Endodermal cell (in vitro differentiated cells): ENCODE data around the gene NAPEPLD. TPM values are rescaled to one million over a fixed set of nuclear protein-coding genes. Genes with fewer than 3 reads are reported as not detected.
"Not testable (repeated sequence)": the region's sequence is repeated elsewhere in the genome, so short reads cannot be mapped to it uniquely, and the experiment has no call there.

Experiments used
- DNase-seq: peaks from one replicate; pipeline ENCODE4 v3.0.0-alpha.2; 2017
- H3K27ac ChIP-seq: 2 replicates; pipeline ENCODE4 v1.5.1; 2013; ENCODE audit warnings: mild to moderate bottlenecking, low read depth, low read length, moderate library complexity
- H3K27me3 ChIP-seq: 2 replicates; pipeline ENCODE4 v1.6.1; 2013; ENCODE audit warnings: mild to moderate bottlenecking, low read length, moderate library complexity; ENCODE audit not compliant: insufficient read depth, control insufficient read depth, poor library complexity, severe bottlenecking
- H3K36me3 ChIP-seq: 2 replicates; pipeline ENCODE4 v1.7.0; 2013; ENCODE audit warnings: mild to moderate bottlenecking, low read length, moderate library complexity; ENCODE audit not compliant: control insufficient read depth, insufficient read depth
- H3K4me1 ChIP-seq: one replicate; pipeline ENCODE4 v1.7.0; 2013; ENCODE audit warnings: low read length; ENCODE audit not compliant: control insufficient read depth, insufficient read depth
- H3K4me3 ChIP-seq: 2 replicates; pipeline ENCODE4 v1.5.1; 2013; ENCODE audit warnings: mild to moderate bottlenecking, low read length, moderate library complexity
- H3K9ac ChIP-seq: 2 replicates; pipeline ENCODE4 v1.6.1; 2013; ENCODE audit warnings: mild to moderate bottlenecking, low read length, moderate library complexity; ENCODE audit not compliant: poor library complexity, severe bottlenecking; ENCODE audit errors: extremely low read depth
- H3K9me3 ChIP-seq: 2 replicates; pipeline ENCODE4 v1.6.1; 2013; ENCODE audit warnings: mild to moderate bottlenecking, low read length, moderate library complexity; ENCODE audit not compliant: control insufficient read depth
- H3K27ac Mint-ChIP-seq: 2 replicates; pipeline ENCODE4 v1.8.0; 2020; ENCODE audit warnings: mixed read lengths
- H3K27me3 Mint-ChIP-seq: 2 replicates; pipeline ENCODE4 v1.8.0; 2021; ENCODE audit warnings: mild to moderate bottlenecking, mixed read lengths; ENCODE audit not compliant: insufficient read depth
- H3K36me3 Mint-ChIP-seq: 2 replicates; pipeline ENCODE4 v1.8.0; 2020; ENCODE audit warnings: low read depth, mixed read lengths
- H3K4me1 Mint-ChIP-seq: 2 replicates; pipeline ENCODE4 v1.8.0; 2020; ENCODE audit warnings: mixed read lengths
- H3K4me3 Mint-ChIP-seq: 2 replicates; pipeline ENCODE4 v1.8.0; 2020; ENCODE audit warnings: mild to moderate bottlenecking, moderate library complexity, mixed read lengths
- H3K9me3 Mint-ChIP-seq: 2 replicates; pipeline ENCODE4 v1.8.0; 2020; ENCODE audit warnings: mild to moderate bottlenecking, mixed read lengths
- CTCF ChIP-seq: fragments of 200-600 bp; sonication (generic); conservative IDR thresholded peaks from 2 replicates; pipeline ENCODE4 v1.5.0; 2021; ENCODE audit warnings: antibody characterized with exemption, mild to moderate bottlenecking
- WGBS, 2 experiments: methylation state at CpG; one replicate each; pipeline versions ENCODE4 v1.1.5 to v1.1.7; 2013; ENCODE audit warnings: missing lambda C conversion rate in 2 of 2, mixed read lengths in 1 of 2; ENCODE audit not compliant: insufficient coverage in 1 of 2, insufficient read length in 1 of 2; 5-methylcytosine and 5-hydroxymethylcytosine counted together
- total RNA-seq, 2 donors: library from RNA; stranded (reverse); fragmentation: NEBNext Ultra II Directional in 1 of 2; extraction: Animal tissue kit (Norgen Biotek cat#: 25700) in 1 of 2; gene quantifications; 2 replicates in 1 of 2; 3 replicates in 1 of 2; pipeline ENCODE4 v1.2.1, GENCODE V29; 2021

NAPEPLD gene
- total RNA-seq, 2 donors from 2014 or later, result 13.2 to 14.1 TPM

GRCh38 chr7:103115771-103116170 lies 33.1 kb downstream of the NAPEPLD start:
- no peaks in the 10 kb centered on the region for H3K27me3 Mint-ChIP-seq
- Histone ChIP-seq H3K27me3 (no peaks in the 10 kb centered on the region), H3K27ac (no peak overlapping the region), H3K9ac (no peak overlapping the region), H3K4me3 (no peak overlapping the region), H3K36me3 (peaks cover 1% of the 10 kb centered on the region), H3K4me1 (no peaks in the 10 kb centered on the region), H3K9me3 (no peaks in the 10 kb centered on the region)
- no peak overlapping the region for H3K4me3 Mint-ChIP-seq
- H3K4me1 Mint-ChIP-seq, result no peaks in the 10 kb centered on the region
- peaks cover 46% of the 10 kb centered on the region for H3K36me3 Mint-ChIP-seq
- TF ChIP-seq CTCF, result no peak
- 87 to 95% methylated on average over 3 to 4 of the region's 4 CpGs for WGBS, 2 experiments
- no peak for DNase-seq
- H3K9me3 Mint-ChIP-seq, result peaks cover 6% of the 10 kb centered on the region
- H3K27ac Mint-ChIP-seq, result no peak overlapping the region

- H3K36me3 Mint-ChIP-seq, result peaks cover 49% of the 10 kb centered on the region
- DNase-seq, result no peak
- H3K4me3 ChIP-seq, result no peak overlapping the region
- peaks cover 6% of the 10 kb centered on the region for H3K9me3 Mint-ChIP-seq
- no peaks in the 10 kb centered on the region for H3K27me3 Mint-ChIP-seq
- H3K36me3 ChIP-seq, result no peaks in the 10 kb centered on the region
- peak overlapping the region; percentile 2 for H3K27ac Mint-ChIP-seq
- no peak overlapping the region for H3K9ac ChIP-seq
- H3K4me1 Mint-ChIP-seq, result no peaks in the 10 kb centered on the region
- H3K27ac ChIP-seq, result no peak overlapping the region
- H3K27me3 ChIP-seq, result no peaks in the 10 kb centered on the region
- H3K9me3 ChIP-seq, result no peaks in the 10 kb centered on the region
- H3K4me1 ChIP-seq, result no peaks in the 10 kb centered on the region
- 80 to 82% methylated on average over 1 of the region's 1 CpG for WGBS, 2 experiments
- H3K4me3 Mint-ChIP-seq, result no peak overlapping the region
- TF ChIP-seq CTCF, result no peak
These were observed 34.3 kb downstream of the NAPEPLD start for GRCh38 chr7:103114576-103115008.

- H3K4me3 ChIP-seq, result no peak overlapping the region
- no peak for DNase-seq
- 83% methylated on average over 2 of the region's 2 CpGs; no CpG with 5 or more reads in 1 of the 2 experiments for WGBS, 2 experiments
- no peaks in the 10 kb centered on the region for H3K4me1 ChIP-seq
- no peak overlapping the region for H3K27ac ChIP-seq
- TF ChIP-seq CTCF, result no peak
- no peak overlapping the region for H3K27ac Mint-ChIP-seq
- H3K4me3 Mint-ChIP-seq, result no peak overlapping the region
- no peaks in the 10 kb centered on the region for H3K36me3 ChIP-seq
- H3K9ac ChIP-seq, result no peak overlapping the region
- H3K36me3 Mint-ChIP-seq, result peaks cover 53% of the 10 kb centered on the region
- no peaks in the 10 kb centered on the region for H3K27me3 Mint-ChIP-seq
- H3K9me3 ChIP-seq, result no peaks in the 10 kb centered on the region
- H3K9me3 Mint-ChIP-seq, result peaks cover 6% of the 10 kb centered on the region
- H3K27me3 ChIP-seq, result no peaks in the 10 kb centered on the region
- H3K4me1 Mint-ChIP-seq, result no peaks in the 10 kb centered on the region
These were observed 35.7 kb downstream of the NAPEPLD start for GRCh38 chr7:103113164-103113563.

GRCh38 chr7:103106703-103107070 lies 42.2 kb downstream of the NAPEPLD start:
- Histone ChIP-seq H3K36me3 (peaks cover 13% of the 10 kb centered on the region), H3K27ac (peak overlapping the region; percentile 61)
- peak overlapping the region; percentile 11 for H3K4me3 Mint-ChIP-seq
- H3K4me1 Mint-ChIP-seq, result peaks cover 18% of the 10 kb centered on the region
- H3K4me3 ChIP-seq, H3K27me3 ChIP-seq, H3K9me3 ChIP-seq, H3K9me3 Mint-ChIP-seq, H3K27me3 Mint-ChIP-seq, DNase-seq, H3K9ac ChIP-seq, H3K4me1 ChIP-seq: not testable (repeated sequence)
- H3K36me3 Mint-ChIP-seq, result peaks cover 45% of the 10 kb centered on the region
- WGBS, 2 experiments, result 62 to 75% methylated on average over 5 to 6 of the region's 6 CpGs
- peak overlapping the region; percentile 67 for H3K27ac Mint-ChIP-seq
